Measurements from ENCODE around the gene S100A5.

- TF ChIP-seq, protein P1, sequence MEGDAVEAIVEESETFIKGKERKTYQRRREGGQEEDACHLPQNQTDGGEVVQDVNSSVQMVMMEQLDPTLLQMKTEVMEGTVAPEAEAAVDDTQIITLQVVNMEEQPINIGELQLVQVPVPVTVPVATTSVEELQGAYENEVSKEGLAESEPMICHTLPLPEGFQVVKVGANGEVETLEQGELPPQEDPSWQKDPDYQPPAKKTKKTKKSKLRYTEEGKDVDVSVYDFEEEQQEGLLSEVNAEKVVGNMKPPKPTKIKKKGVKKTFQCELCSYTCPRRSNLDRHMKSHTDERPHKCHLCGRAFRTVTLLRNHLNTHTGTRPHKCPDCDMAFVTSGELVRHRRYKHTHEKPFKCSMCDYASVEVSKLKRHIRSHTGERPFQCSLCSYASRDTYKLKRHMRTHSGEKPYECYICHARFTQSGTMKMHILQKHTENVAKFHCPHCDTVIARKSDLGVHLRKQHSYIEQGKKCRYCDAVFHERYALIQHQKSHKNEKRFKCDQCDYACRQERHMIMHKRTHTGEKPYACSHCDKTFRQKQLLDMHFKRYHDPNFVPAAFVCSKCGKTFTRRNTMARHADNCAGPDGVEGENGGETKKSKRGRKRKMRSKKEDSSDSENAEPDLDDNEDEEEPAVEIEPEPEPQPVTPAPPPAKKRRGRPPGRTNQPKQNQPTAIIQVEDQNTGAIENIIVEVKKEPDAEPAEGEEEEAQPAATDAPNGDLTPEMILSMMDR (conservative IDR thresholded peaks at IDR 0.05; ENCODE audit: low read length), result no peak
- TF ChIP-seq EZH2phosphoT487 (IDR thresholded peaks at IDR 0.05; ENCODE audit: borderline replicate concordance, low read depth, low read length), result no peak
Observed at GRCh38 chr1:153586347-153586746, 45.6 kb upstream of the S100A5 start.
